Measurements from ENCODE around the gene MAST4.
A peak's percentile ranks its signal among the peaks of the same experiment; 100 is the strongest.

DNA sequence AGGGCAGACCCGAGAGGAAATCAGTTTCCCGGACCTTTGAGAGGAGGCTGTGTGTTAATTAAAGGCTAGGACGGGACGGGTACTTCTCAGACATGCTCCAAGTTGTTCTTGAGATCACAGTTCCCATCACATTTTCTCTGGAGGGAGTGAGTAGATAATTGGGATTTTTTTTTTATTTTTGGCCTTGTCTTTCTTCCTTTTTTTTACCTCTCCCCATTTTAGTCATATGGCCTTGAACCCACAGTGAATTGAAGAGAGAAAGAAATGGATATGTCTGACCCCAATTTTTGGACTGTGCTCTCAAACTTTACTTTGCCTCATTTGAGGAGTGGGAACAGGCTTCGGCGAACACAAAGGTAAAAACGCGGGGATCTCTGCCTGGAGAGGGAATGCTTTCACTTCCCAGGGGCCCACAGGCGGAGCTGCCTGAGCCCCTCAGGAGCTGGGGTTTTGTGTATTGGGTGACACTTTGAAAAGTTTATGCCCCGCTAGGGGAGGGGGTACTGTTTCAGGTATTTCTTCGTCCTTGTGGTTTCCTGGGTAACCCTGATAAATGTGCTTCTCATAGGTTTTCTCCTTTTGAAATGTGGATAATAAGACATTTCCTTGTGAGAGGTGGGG lies 408.6 kb downstream of the MAST4 start:
- TF ChIP-seq, protein P1, sequence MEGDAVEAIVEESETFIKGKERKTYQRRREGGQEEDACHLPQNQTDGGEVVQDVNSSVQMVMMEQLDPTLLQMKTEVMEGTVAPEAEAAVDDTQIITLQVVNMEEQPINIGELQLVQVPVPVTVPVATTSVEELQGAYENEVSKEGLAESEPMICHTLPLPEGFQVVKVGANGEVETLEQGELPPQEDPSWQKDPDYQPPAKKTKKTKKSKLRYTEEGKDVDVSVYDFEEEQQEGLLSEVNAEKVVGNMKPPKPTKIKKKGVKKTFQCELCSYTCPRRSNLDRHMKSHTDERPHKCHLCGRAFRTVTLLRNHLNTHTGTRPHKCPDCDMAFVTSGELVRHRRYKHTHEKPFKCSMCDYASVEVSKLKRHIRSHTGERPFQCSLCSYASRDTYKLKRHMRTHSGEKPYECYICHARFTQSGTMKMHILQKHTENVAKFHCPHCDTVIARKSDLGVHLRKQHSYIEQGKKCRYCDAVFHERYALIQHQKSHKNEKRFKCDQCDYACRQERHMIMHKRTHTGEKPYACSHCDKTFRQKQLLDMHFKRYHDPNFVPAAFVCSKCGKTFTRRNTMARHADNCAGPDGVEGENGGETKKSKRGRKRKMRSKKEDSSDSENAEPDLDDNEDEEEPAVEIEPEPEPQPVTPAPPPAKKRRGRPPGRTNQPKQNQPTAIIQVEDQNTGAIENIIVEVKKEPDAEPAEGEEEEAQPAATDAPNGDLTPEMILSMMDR (IDR thresholded peaks at IDR 0.05) = no peak
- TF ChIP-seq POLR2A (IDR thresholded peaks at IDR 0.05) = peak in 1 of 4 donors; percentile 2

Data from esophagus squamous epithelium (tissue), 4 donors.